GM12878 (cell line): ENCODE data around the gene ERCC5. TPM values are rescaled to one million over a fixed set of nuclear protein-coding genes. Genes with fewer than 3 reads are reported as not detected.
A peak's percentile ranks its signal among the peaks of the same experiment; 100 is the strongest.

Experiments
- ATAC-seq: fragments of 200-7000 bp; cut with Tn5 transposase; 3 replicates; pipeline ENCODE4 v1.9.1; 2020; ENCODE audit warnings: mild to moderate bottlenecking, moderate library complexity
- BruUV-seq: library from RNA; stranded (reverse); fragments of 400-500 nt; replicated peaks from 2 replicates; lab custom pipeline; 2021; lab: Mats Ljungman, UMichigan
- CTCF ChIA-PET: fragments of 300-600 bp; sonication (Branson Sonifier 250); formaldehyde crosslinking; extraction: SDS; loops from one replicate; lab custom pipeline; 2021; ENCODE audit warnings: inconsistent platforms; lab: Yijun Ruan, JAX
- POLR2A ChIA-PET: fragments of 350-600 bp; formaldehyde crosslinking; extraction: SDS; loops from one replicate; lab custom pipeline; 2021; ENCODE audit warnings: inconsistent platforms; lab: Charles Lee
- RAD21 ChIA-PET: fragments of 300-600 bp; sonication (Branson Sonifier 250); formaldehyde crosslinking; loops from one replicate; lab custom pipeline; 2023; ENCODE audit warnings: antibody characterized with exemption; ENCODE audit not compliant: unreplicated experiment; lab: Charles Lee
- SMC1A ChIA-PET: fragments of 300-600 bp; sonication (Branson Sonifier 250); formaldehyde crosslinking; loops from one replicate; lab custom pipeline; 2023; ENCODE audit not compliant: unreplicated experiment, uncharacterized antibody; lab: Charles Lee
- DNase-seq: peaks from one replicate; pipeline ENCODE4 v3.0.0-alpha.2; 2011; ENCODE audit warnings: low read depth, low spot score
- FAIRE-seq: peaks from 3 replicates; lab custom pipeline; 2011; peaks lifted over from hg19 to GRCh38; lab: Jason Lieb, UNC
- H2AFZ ChIP-seq: 2 replicates; pipeline ENCODE4 v1.6.0; 2011; ENCODE audit warnings: low read depth, low read length, control low read depth; ENCODE audit not compliant: control insufficient read depth
- H3K27ac ChIP-seq: 2 replicates; pipeline ENCODE4 v1.5.1; 2011; ENCODE audit warnings: control low read depth; ENCODE audit not compliant: control insufficient read depth, insufficient read depth
- H3K27me3 ChIP-seq, 2 experiments: replicated peaks in 1 of 2; 2 replicates each; pipeline versions ENCODE4 v1.6.0 to v1.6.1; 2011; ENCODE audit warnings: low read length in 1 of 2; ENCODE audit not compliant: control insufficient read depth in 2 of 2, insufficient read depth in 2 of 2
- H3K36me3 ChIP-seq, 2 experiments: 2 replicates each; pipeline ENCODE4 v1.5.1; 2011; ENCODE audit warnings: low read length in 1 of 2; ENCODE audit not compliant: control insufficient read depth in 2 of 2, insufficient read depth in 2 of 2
- H3K4me1 ChIP-seq: 2 replicates; pipeline ENCODE4 v1.6.1; 2011; ENCODE audit warnings: mild to moderate bottlenecking, low read length, moderate library complexity, mixed read lengths; ENCODE audit not compliant: control insufficient read depth, insufficient read depth
- H3K4me2 ChIP-seq: 2 replicates; pipeline ENCODE4 v1.6.0; 2011; ENCODE audit warnings: control low read depth; ENCODE audit not compliant: control insufficient read depth, insufficient read depth
- H3K4me3 ChIP-seq: fragments of 200-600 bp; sonication (generic); 2 replicates; pipeline ENCODE4 v1.5.1; 2016
- H3K79me2 ChIP-seq: 2 replicates; pipeline ENCODE4 v1.6.0; 2011; ENCODE audit warnings: low read length; ENCODE audit not compliant: control insufficient read depth, insufficient read depth
- H3K9ac ChIP-seq: 2 replicates; pipeline ENCODE4 v1.8.0; 2011; ENCODE audit warnings: low read length, control low read depth, mixed read lengths; ENCODE audit not compliant: control insufficient read depth, insufficient read depth
- H3K9me3 ChIP-seq: replicated peaks from 3 replicates; pipeline ENCODE4 v1.5.1; 2011; ENCODE audit warnings: mild to moderate bottlenecking, low read length; ENCODE audit not compliant: control insufficient read depth, insufficient read depth
- H4K20me1 ChIP-seq: 2 replicates; pipeline ENCODE4 v1.6.0; 2011; ENCODE audit not compliant: control insufficient read depth, insufficient read depth
- ATF7 ChIP-seq: fragments of 450-650 bp; IDR thresholded peaks from 2 replicates; pipeline ENCODE4 v1.6.1; 2016; ENCODE audit warnings: low read depth, mild to moderate bottlenecking
- CEBPB ChIP-seq, 2 experiments: fragments of 150-350 bp in 1 of 2; IDR thresholded peaks; 2 replicates each; pipeline ENCODE4 v1.6.1; 2012 to 2014; ENCODE audit warnings: low read depth in 2 of 2, low read length in 2 of 2, borderline replicate concordance in 1 of 2, inconsistent platforms in 1 of 2
- NFYA ChIP-seq: IDR thresholded peaks from 2 replicates; pipeline ENCODE4 v1.6.1; 2011; ENCODE audit warnings: low read depth, mild to moderate bottlenecking, low read length, improper control_type of control experiment, borderline replicate concordance
- POLR2AphosphoS2 ChIP-seq: IDR thresholded peaks from 2 replicates; pipeline ENCODE4 v1.6.1; 2011; ENCODE audit warnings: low read depth, mild to moderate bottlenecking, low read length, improper control_type of control experiment, moderate library complexity
- POLR2AphosphoS5 ChIP-seq: IDR thresholded peaks from 2 replicates; pipeline ENCODE4 v1.6.1; 2011; ENCODE audit warnings: mild to moderate bottlenecking, low read length, inconsistent platforms
- POU2F2 ChIP-seq: IDR thresholded peaks from 3 replicates; pipeline ENCODE4 v1.6.1; 2011; ENCODE audit warnings: low read depth, mild to moderate bottlenecking, low read length, borderline replicate concordance
- RUNX3 ChIP-seq: IDR thresholded peaks from 2 replicates; pipeline ENCODE4 v1.6.1; 2012; ENCODE audit warnings: low read length, inconsistent platforms
- SIN3A ChIP-seq: IDR thresholded peaks from 2 replicates; pipeline ENCODE4 v1.6.1; 2012; ENCODE audit warnings: low read depth, low read length, improper control_type of control experiment
- SPI1 ChIP-seq: IDR thresholded peaks from 2 replicates; pipeline ENCODE4 v1.6.1; 2011; ENCODE audit warnings: low read depth, mild to moderate bottlenecking, low read length, moderate library complexity, borderline replicate concordance; ENCODE audit not compliant: insufficient read depth
- YY1 ChIP-seq: IDR thresholded peaks from 2 replicates; pipeline ENCODE4 v1.6.1; 2011; ENCODE audit warnings: low read depth, mild to moderate bottlenecking, low read length
- ZNF217 ChIP-seq: fragments of 450-650 bp; IDR thresholded peaks from 2 replicates; pipeline ENCODE4 v1.6.1; 2017; ENCODE audit warnings: antibody characterized with exemption, mild to moderate bottlenecking
- WGBS: methylation state at CpG from one replicate; pipeline ENCODE4 v1.1.6; 2016; ENCODE audit warnings: low lambda C conversion rate; ENCODE audit not compliant: insufficient replicate concordance, insufficient coverage; ENCODE audit errors: missing lambda C conversion rate; 5-methylcytosine and 5-hydroxymethylcytosine counted together
- in situ Hi-C: fragments of 300-500 bp; cut with MboI; formaldehyde crosslinking; loops from 9 replicates; pipeline ENCODE4 v1.14.3; 2018; ENCODE audit warnings: mixed read lengths
- intact Hi-C: fragments of 100-400 bp; cut with micrococcal nuclease; formaldehyde crosslinking; loops from one replicate; pipeline ENCODE4 v1.14.2; 2022; ENCODE audit not compliant: unreplicated experiment
- polyA plus RNA-seq, 11 experiments: library from polyadenylated mRNA; depleted of rRNA in 4 of 11; unstranded in 6 of 11; stranded (reverse) in 5 of 11; fragments of >200 nt; fragmentation: Nextera tagmentation in 4 of 11; fragmentation: Illumina TruSeq in 1 of 11; extraction: Ambion mirVana in 4 of 11; extraction: Trizol in 1 of 11; gene quantifications; 1 replicate in 1 of 11; 2 replicates in 10 of 11; pipeline versions ENCODE4 v1.2.1 to v1.2.3, GENCODE V29; 2011 to 2016; ENCODE audit warnings: inconsistent platforms in 2 of 11, missing spikeins in 2 of 11, low read depth in 1 of 11
- total RNA-seq, 4 experiments: library from RNA; depleted of rRNA in 3 of 4; stranded (reverse); fragments of >200 nt in 3 of 4; fragmentation: Illumina TruSeq in 1 of 4; extraction: Trizol in 1 of 4; gene quantifications; 2 replicates each; pipeline versions ENCODE4 v1.2.1 to v1.2.3, GENCODE V29; 2013 to 2021
- TF ChIP-seq, protein P1 (sequence below): fragments of 450-650 bp; conservative IDR thresholded peaks from 2 replicates; pipeline ENCODE4 v1.6.1; 2017; ENCODE audit warnings: mild to moderate bottlenecking, moderate library complexity
- TF ChIP-seq, protein P2 (sequence below): IDR thresholded peaks from 2 replicates; pipeline ENCODE4 v1.6.1; 2012; ENCODE audit warnings: low read depth, low read length, improper control_type of control experiment
- TF ChIP-seq, protein P3 (sequence below): fragments of 450-650 bp; IDR thresholded peaks from 2 replicates; pipeline ENCODE4 v1.6.1; 2016; ENCODE audit warnings: mild to moderate bottlenecking, moderate library complexity, borderline replicate concordance

The ERCC5 gene
- total and polyA plus RNA-seq, 10 of the 15 experiments (the other 5 are each of a cell fraction or from before 2014, with no cell fraction given) = 11.7 to 59.2 (median 41.6) TPM

DNA sequence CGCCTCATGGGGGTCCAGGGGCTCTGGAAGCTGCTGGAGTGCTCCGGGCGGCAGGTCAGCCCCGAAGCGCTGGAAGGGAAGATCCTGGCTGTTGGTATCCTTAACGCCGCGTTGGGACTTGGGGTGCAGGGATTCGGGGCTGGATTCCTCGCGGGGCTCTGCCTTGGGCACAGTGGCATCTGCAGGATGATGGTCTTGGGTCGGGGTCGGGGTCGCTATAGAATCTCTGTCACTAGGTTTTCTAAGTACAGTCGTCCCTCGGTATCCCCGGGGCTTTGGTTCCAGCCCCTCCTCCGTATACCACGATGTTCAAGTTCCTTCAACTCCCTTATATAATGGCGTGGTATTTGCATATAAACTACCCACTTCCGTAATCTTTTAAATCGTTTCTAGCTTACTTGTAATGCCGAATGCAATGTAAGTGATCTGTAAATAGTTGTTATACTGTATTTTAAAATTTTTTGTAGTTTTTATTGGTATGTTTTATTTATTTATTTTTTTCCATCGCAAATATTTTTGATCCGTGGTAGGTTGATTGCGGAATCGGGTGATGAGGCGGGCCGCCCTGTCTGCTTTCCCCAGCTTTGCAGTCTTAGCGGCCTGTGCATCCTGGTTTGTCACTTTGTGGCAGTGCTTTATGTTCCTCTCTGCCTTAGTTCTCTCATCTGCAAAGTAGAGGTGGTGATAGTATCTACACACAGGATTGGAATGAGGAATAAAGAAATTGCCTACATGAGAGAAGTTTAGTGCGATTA, 606 bp downstream of the ERCC5 start:
- in situ Hi-C loops = loop anchor here (5.0 kb wide), 1 partner anchor 249 kb away; the partner anchor contains the start of gene TPP2
- POLR2A ChIA-PET = interaction anchor here (0.5 to 4.8 kb wide), 8 partner anchors 8 to 278 kb away, joined by 3 to 81 read pairs (median 3); partner anchors contain the start of gene TPP2

More for the DNA sequence above, 606 bp downstream of the ERCC5 start:
- SMC1A ChIA-PET = interaction anchor here (0.8 to 3.0 kb wide), 12 partner anchors 9 to 291 kb away, joined by 3 to 53 read pairs (median 4); partner anchors contain the start of gene TPP2
- intact Hi-C loops = loop anchor here (1.0 to 5.0 kb wide), 3 partner anchors 46 to 266 kb away; no protein-coding TSS in a partner anchor
- peak; percentile 27 for FAIRE-seq
- Histone ChIP-seq H3K36me3 (peaks cover 0 to 4% of the 10 kb centered on the region in 2 experiments; a peak in 2 of 4 replicates), H2AFZ (peak overlapping the region; percentile 54), H3K79me2 (peaks cover 51% of the 10 kb centered on the region), H3K27ac (peak overlapping the region; percentile 96), H3K4me1 (peaks cover 3% of the 10 kb centered on the region; the same call in 1 of the 2 replicates), H3K9me3 (no peaks in the 10 kb centered on the region), H3K9ac (peak overlapping the region; percentile 98), H3K4me3 (peak overlapping the region; percentile 98), H3K27me3 (no peaks in the 10 kb centered on the region), H4K20me1 (no peaks in the 10 kb centered on the region), H3K4me2 (peak overlapping the region; percentile 76)
- no TSS peak for BruUV-seq
- WGBS = 1% methylated on average over 31 of the region's 31 CpGs
- ATAC-seq = peak; percentile 77
- TF ChIP-seq NFYA = no peak
- TF ChIP-seq RUNX3 = peak; percentile 70
- peak; percentile 95; the same call in 2 of the 3 replicates for TF ChIP-seq POU2F2
- TF ChIP-seq, protein P1, sequence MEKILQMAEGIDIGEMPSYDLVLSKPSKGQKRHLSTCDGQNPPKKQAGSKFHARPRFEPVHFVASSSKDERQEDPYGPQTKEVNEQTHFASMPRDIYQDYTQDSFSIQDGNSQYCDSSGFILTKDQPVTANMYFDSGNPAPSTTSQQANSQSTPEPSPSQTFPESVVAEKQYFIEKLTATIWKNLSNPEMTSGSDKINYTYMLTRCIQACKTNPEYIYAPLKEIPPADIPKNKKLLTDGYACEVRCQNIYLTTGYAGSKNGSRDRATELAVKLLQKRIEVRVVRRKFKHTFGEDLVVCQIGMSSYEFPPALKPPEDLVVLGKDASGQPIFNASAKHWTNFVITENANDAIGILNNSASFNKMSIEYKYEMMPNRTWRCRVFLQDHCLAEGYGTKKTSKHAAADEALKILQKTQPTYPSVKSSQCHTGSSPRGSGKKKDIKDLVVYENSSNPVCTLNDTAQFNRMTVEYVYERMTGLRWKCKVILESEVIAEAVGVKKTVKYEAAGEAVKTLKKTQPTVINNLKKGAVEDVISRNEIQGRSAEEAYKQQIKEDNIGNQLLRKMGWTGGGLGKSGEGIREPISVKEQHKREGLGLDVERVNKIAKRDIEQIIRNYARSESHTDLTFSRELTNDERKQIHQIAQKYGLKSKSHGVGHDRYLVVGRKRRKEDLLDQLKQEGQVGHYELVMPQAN = 0 out of 2 replicates have a peak, but pooled peaks have one; percentile 3
- TF ChIP-seq POLR2AphosphoS5 = peak; percentile 72
- no peak for TF ChIP-seq ATF7
- TF ChIP-seq, protein P2, sequence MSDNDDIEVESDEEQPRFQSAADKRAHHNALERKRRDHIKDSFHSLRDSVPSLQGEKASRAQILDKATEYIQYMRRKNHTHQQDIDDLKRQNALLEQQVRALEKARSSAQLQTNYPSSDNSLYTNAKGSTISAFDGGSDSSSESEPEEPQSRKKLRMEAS = peak; percentile 31; the same call in 1 of the 2 replicates
- TF ChIP-seq SPI1 = peak; percentile 86
- no peak for TF ChIP-seq ZNF217
- TF ChIP-seq SIN3A = 0 out of 2 replicates have a peak, but pooled peaks have one; percentile 38
- TF ChIP-seq, protein P3, sequence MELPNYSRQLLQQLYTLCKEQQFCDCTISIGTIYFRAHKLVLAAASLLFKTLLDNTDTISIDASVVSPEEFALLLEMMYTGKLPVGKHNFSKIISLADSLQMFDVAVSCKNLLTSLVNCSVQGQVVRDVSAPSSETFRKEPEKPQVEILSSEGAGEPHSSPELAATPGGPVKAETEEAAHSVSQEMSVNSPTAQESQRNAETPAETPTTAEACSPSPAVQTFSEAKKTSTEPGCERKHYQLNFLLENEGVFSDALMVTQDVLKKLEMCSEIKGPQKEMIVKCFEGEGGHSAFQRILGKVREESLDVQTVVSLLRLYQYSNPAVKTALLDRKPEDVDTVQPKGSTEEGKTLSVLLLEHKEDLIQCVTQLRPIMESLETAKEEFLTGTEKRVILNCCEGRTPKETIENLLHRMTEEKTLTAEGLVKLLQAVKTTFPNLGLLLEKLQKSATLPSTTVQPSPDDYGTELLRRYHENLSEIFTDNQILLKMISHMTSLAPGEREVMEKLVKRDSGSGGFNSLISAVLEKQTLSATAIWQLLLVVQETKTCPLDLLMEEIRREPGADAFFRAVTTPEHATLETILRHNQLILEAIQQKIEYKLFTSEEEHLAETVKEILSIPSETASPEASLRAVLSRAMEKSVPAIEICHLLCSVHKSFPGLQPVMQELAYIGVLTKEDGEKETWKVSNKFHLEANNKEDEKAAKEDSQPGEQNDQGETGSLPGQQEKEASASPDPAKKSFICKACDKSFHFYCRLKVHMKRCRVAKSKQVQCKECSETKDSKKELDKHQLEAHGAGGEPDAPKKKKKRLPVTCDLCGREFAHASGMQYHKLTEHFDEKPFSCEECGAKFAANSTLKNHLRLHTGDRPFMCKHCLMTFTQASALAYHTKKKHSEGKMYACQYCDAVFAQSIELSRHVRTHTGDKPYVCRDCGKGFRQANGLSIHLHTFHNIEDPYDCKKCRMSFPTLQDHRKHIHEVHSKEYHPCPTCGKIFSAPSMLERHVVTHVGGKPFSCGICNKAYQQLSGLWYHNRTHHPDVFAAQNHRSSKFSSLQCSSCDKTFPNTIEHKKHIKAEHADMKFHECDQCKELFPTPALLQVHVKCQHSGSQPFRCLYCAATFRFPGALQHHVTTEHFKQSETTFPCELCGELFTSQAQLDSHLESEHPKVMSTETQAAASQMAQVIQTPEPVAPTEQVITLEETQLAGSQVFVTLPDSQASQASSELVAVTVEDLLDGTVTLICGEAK = peak; percentile 25; the same call in 1 of the 2 replicates
- peak; percentile 63; the same call in 1 of the 2 replicates for TF ChIP-seq POLR2AphosphoS2
- TF ChIP-seq YY1 = peak; percentile 35; the same call in 1 of the 2 replicates
- TF ChIP-seq CEBPB (IDR thresholded peaks at IDR 0.05; ENCODE audit: borderline replicate concordance in 1 of 2, low read depth in 2 of 2, low read length in 2 of 2) = no peak
- RAD21 ChIA-PET = interaction anchor here (0.7 to 3.6 kb wide), 9 partner anchors 24 to 264 kb away, joined by 3 to 32 read pairs (median 6); partner anchors contain the start of genes TEX30 and TPP2
- DNase-seq = no peak
- CTCF ChIA-PET = interaction anchor here (0.7 to 5.4 kb wide), 12 partner anchors 9 to 267 kb away, joined by 3 to 106 read pairs (median 6); partner anchors contain the start of genes BIVM, POGLUT2 and TPP2
